ENCODE results near the gene PPIP5K2. TPM values are rescaled to one million over a fixed set of nuclear protein-coding genes. Genes with fewer than 3 reads are reported as not detected.

The PPIP5K2 gene
- total and polyA plus RNA-seq, 9 donors: 17.8 to 63.3 (median 45.4) TPM

- no peaks in the 10 kb centered on the region for H3K36me3 ChIP-seq
- no peaks in the 10 kb centered on the region for H3K4me1 ChIP-seq (ENCODE audit: insufficient read depth)
- intact Hi-C loops (cut with DNase I): no loop called here
These were observed 57.4 kb downstream of the PPIP5K2 start for GRCh38 chr5:103177543-103177942.

GRCh38 chr5:103178167-103178566, 58.1 kb downstream of the PPIP5K2 start:
- no peak for TF ChIP-seq POLR2A (IDR thresholded peaks at IDR 0.05)
- no peak for TF ChIP-seq EP300 (IDR thresholded peaks at IDR 0.05)
- TF ChIP-seq CTCF (IDR thresholded peaks at IDR 0.05): no peak
- no peak for DNase-seq
- no peaks in the 10 kb centered on the region for H3K4me1 ChIP-seq (ENCODE audit: insufficient read depth)
- H3K9me3 ChIP-seq: no peaks in the 10 kb centered on the region
- H3K27me3 ChIP-seq: no peaks in the 10 kb centered on the region
- no peak overlapping the region for H3K27ac ChIP-seq
- no peaks in the 10 kb centered on the region for H3K36me3 ChIP-seq
- 71 to 78% (median 76%) methylated on average over 2 of the region's 2 CpGs for WGBS, 3 donors
- no peak overlapping the region for H3K4me3 ChIP-seq
- intact Hi-C loops (cut with DNase I): no loop called here

More at GRCh38 chr5:103177543-103177942, 57.4 kb downstream of the PPIP5K2 start:
- H3K27me3 ChIP-seq: no peaks in the 10 kb centered on the region
- no peaks in the 10 kb centered on the region for H3K9me3 ChIP-seq
- no peak for DNase-seq
- no peak overlapping the region for H3K4me3 ChIP-seq
- H3K27ac ChIP-seq: no peak overlapping the region
- TF ChIP-seq EP300 (IDR thresholded peaks at IDR 0.05) (no peak), POLR2A (IDR thresholded peaks at IDR 0.05) (no peak), CTCF (IDR thresholded peaks at IDR 0.05) (no peak)
- 84 to 86% (median 84%) methylated on average over 4 of the region's 4 CpGs for WGBS, 3 donors

GRCh38 chr5:103186152-103186551, 66.1 kb downstream of the PPIP5K2 start:
- Histone ChIP-seq H3K27ac (no peak overlapping the region), H3K27me3 (no peaks in the 10 kb centered on the region), H3K4me3 (no peak overlapping the region), H3K9me3 (no peaks in the 10 kb centered on the region), H3K36me3 (no peaks in the 10 kb centered on the region), H3K4me1 (ENCODE audit: insufficient read depth) (no peaks in the 10 kb centered on the region)
- intact Hi-C loops (cut with DNase I): no loop called here
- DNase-seq: no peak
- TF ChIP-seq EP300 (IDR thresholded peaks at IDR 0.05) (no peak), POLR2A (IDR thresholded peaks at IDR 0.05) (no peak), CTCF (IDR thresholded peaks at IDR 0.05) (no peak)
- 95 to 97% (median 97%) methylated on average over 8 of the region's 8 CpGs for WGBS, 3 donors

GRCh38 chr5:103188436-103188835, 68.3 kb downstream of the PPIP5K2 start:
- intact Hi-C loops (cut with DNase I): no loop called here
- WGBS, 3 donors: 80 to 91% (median 87%) methylated on average over 1 of the region's 1 CpG
- H3K36me3 ChIP-seq: no peaks in the 10 kb centered on the region

More at GRCh38 chr5:103188436-103188835, 68.3 kb downstream of the PPIP5K2 start:
- DNase-seq: no peak
- Histone ChIP-seq H3K4me3 (no peak overlapping the region), H3K4me1 (ENCODE audit: insufficient read depth) (no peaks in the 10 kb centered on the region), H3K27ac (no peak overlapping the region), H3K27me3 (no peaks in the 10 kb centered on the region), H3K9me3 (no peaks in the 10 kb centered on the region)
- TF ChIP-seq POLR2A (IDR thresholded peaks at IDR 0.05) (no peak), CTCF (IDR thresholded peaks at IDR 0.05) (no peak), EP300 (IDR thresholded peaks at IDR 0.05) (no peak)
